SK-N-SH treated with all-trans-retinoic acid at 6 μM for 48 hours (cell line): Measurements from ENCODE around the gene SLC26A2.

ENCODE experiments used
- ATAC-seq: fragments of 200-7000 bp; cut with Tn5 transposase; 3 replicates; pipeline ENCODE4 v1.9.1; 2020; ENCODE audit warnings: mild to moderate bottlenecking, moderate library complexity
- ARNTL ChIP-seq: fragments of 450-650 bp; formaldehyde crosslinking; IDR thresholded peaks from 2 replicates; pipeline ENCODE4 v1.5.0; 2020; ENCODE audit warnings: low read depth, mild to moderate bottlenecking, moderate library complexity, borderline replicate concordance
- BACH2 ChIP-seq: fragments of 250-450 bp; sonication (Bioruptor Pico); IDR thresholded peaks from 2 replicates; pipeline ENCODE4 v1.9.0; 2021; ENCODE audit warnings: mild to moderate bottlenecking, borderline replicate concordance
- CREB5 ChIP-seq: fragments of 250-450 bp; sonication (Bioruptor Pico); IDR thresholded peaks from 2 replicates; pipeline ENCODE4 v1.5.1; 2020; ENCODE audit warnings: low read depth, mild to moderate bottlenecking, moderate library complexity
- CSDC2 ChIP-seq: fragments of 250-450 bp; sonication (Bioruptor Pico); IDR thresholded peaks from 2 replicates; pipeline ENCODE4 v1.5.0; 2020; ENCODE audit warnings: mild to moderate bottlenecking, moderate library complexity
- CSRNP3 ChIP-seq: fragments of 250-450 bp; sonication (Bioruptor Pico); IDR thresholded peaks from 2 replicates; pipeline ENCODE4 v1.5.1; 2021; ENCODE audit warnings: mild to moderate bottlenecking, moderate library complexity
- ESRRG ChIP-seq: fragments of 250-450 bp; sonication (Bioruptor Pico); IDR thresholded peaks from 2 replicates; pipeline ENCODE4 v1.6.1; 2021; ENCODE audit warnings: mild to moderate bottlenecking
- GLIS3 ChIP-seq: fragments of 250-450 bp; sonication (Bioruptor Pico); IDR thresholded peaks from 2 replicates; pipeline ENCODE4 v1.5.0; 2020; ENCODE audit warnings: mild to moderate bottlenecking, moderate library complexity
- ISL1 ChIP-seq: fragments of 250-450 bp; sonication (Bioruptor Pico); IDR thresholded peaks from 2 replicates; pipeline ENCODE4 v2.1.2; 2022; ENCODE audit warnings: mild to moderate bottlenecking, moderate library complexity
- OSR1 ChIP-seq: fragments of 250-450 bp; sonication (Bioruptor Pico); IDR thresholded peaks from 2 replicates; pipeline ENCODE4 v1.8.0; 2022; ENCODE audit warnings: moderate library complexity, mild to moderate bottlenecking, inconsistent platforms
- PATZ1 ChIP-seq: fragments of 250-450 bp; sonication (Bioruptor Pico); IDR thresholded peaks from 2 replicates; pipeline ENCODE4 v1.8.0; 2020; ENCODE audit warnings: mild to moderate bottlenecking, moderate library complexity, borderline replicate concordance
- POU6F1 ChIP-seq: fragments of 250-450 bp; sonication (Bioruptor Pico); IDR thresholded peaks from 2 replicates; pipeline ENCODE4 v1.8.0; 2021; ENCODE audit warnings: low read depth, mild to moderate bottlenecking, moderate library complexity, borderline replicate concordance
- PPARA ChIP-seq: fragments of 250-450 bp; sonication (Bioruptor Pico); IDR thresholded peaks from 2 replicates; pipeline ENCODE4 v1.5.0; 2020; ENCODE audit warnings: mild to moderate bottlenecking, borderline replicate concordance
- SNAI2 ChIP-seq: fragments of 250-450 bp; sonication (Bioruptor Pico); IDR thresholded peaks from 2 replicates; pipeline ENCODE4 v1.5.0; 2020; ENCODE audit warnings: mild to moderate bottlenecking, moderate library complexity
- TCF4 ChIP-seq: fragments of 250-450 bp; sonication (Bioruptor Pico); IDR thresholded peaks from 2 replicates; pipeline ENCODE4 v1.8.0; 2021; ENCODE audit warnings: mild to moderate bottlenecking, moderate library complexity, borderline replicate concordance
- TSHZ2 ChIP-seq: fragments of 250-450 bp; sonication (Bioruptor Pico); IDR thresholded peaks from 2 replicates; pipeline ENCODE4 v1.5.0; 2020; ENCODE audit warnings: mild to moderate bottlenecking, moderate library complexity
- ZFP3 ChIP-seq: fragments of 250-450 bp; sonication (Bioruptor Pico); IDR thresholded peaks from 2 replicates; pipeline ENCODE4 v1.5.0; 2020; ENCODE audit warnings: mild to moderate bottlenecking, moderate library complexity
- ZFP30 ChIP-seq: fragments of 450-650 bp; formaldehyde crosslinking; IDR thresholded peaks from 2 replicates; pipeline ENCODE4 v1.5.0; 2022; ENCODE audit warnings: mild to moderate bottlenecking, moderate library complexity
- ZNF565 ChIP-seq: fragments of 450-650 bp; formaldehyde crosslinking; conservative IDR thresholded peaks from 2 replicates; pipeline ENCODE4 v1.5.0; 2020; ENCODE audit warnings: low read depth, mild to moderate bottlenecking, moderate library complexity
- ZNF70 ChIP-seq: fragments of 450-650 bp; formaldehyde crosslinking; IDR thresholded peaks from 2 replicates; pipeline ENCODE4 v1.5.0; 2020; ENCODE audit warnings: mild to moderate bottlenecking, moderate library complexity
- ZNF8 ChIP-seq: fragments of 450-650 bp; formaldehyde crosslinking; IDR thresholded peaks from 2 replicates; pipeline ENCODE4 v1.5.0; 2020; ENCODE audit warnings: mild to moderate bottlenecking, moderate library complexity

Gene SLC26A2

GRCh38 chr5:149961186-149961685 is 678 bp downstream of the SLC26A2 start (continued):
- TF ChIP-seq ESRRG (no peak), TCF4 (no peak)

GRCh38 chr5:149961957-149962409 is 1.4 kb downstream of the SLC26A2 start:
- no peak for TF ChIP-seq ZNF8
- peak; percentile 48 for ATAC-seq

GRCh38 chr5:149962601-149963300 is 2.2 kb downstream of the SLC26A2 start:
- TF ChIP-seq ZNF70, result no peak
- no peak for ATAC-seq

GRCh38 chr5:149963729-149964128 is 3.2 kb downstream of the SLC26A2 start:
- no peak for TF ChIP-seq ARNTL
- TF ChIP-seq GLIS3 (CRISPR knock-in tag), result no peak
- no peak for TF ChIP-seq ZFP30 (CRISPR knock-in tag)
- no peak for TF ChIP-seq PPARA (CRISPR knock-in tag)
- TF ChIP-seq ISL1, result no peak
- TF ChIP-seq ZNF70, result no peak

GRCh38 chr5:149966946-149967345 is 6.4 kb downstream of the SLC26A2 start:
- ATAC-seq, result no peak
- TF ChIP-seq ZNF8 (no peak), CSRNP3 (CRISPR knock-in tag) (no peak), PPARA (CRISPR knock-in tag) (no peak), ZNF565 (CRISPR knock-in tag) (no peak), SNAI2 (CRISPR knock-in tag) (no peak), CSDC2 (CRISPR knock-in tag) (no peak), TSHZ2 (no peak)
- TF ChIP-seq, all 23 proteins: peak for 0

More at GRCh38 chr5:149963729-149964128, 3.2 kb downstream of the SLC26A2 start:
- no peak for ATAC-seq

GRCh38 chr5:149969181-149969930 is 8.8 kb downstream of the SLC26A2 start:
- no peak for TF ChIP-seq BACH2 (CRISPR knock-in tag)
- no peak for TF ChIP-seq TCF4
- TF ChIP-seq OSR1 (CRISPR knock-in tag), result no peak
- ATAC-seq, result no peak

GRCh38 chr5:149975409-149975808 is 14.9 kb downstream of the SLC26A2 start:
- ATAC-seq, result no peak
- TF ChIP-seq POU6F1 (CRISPR knock-in tag) (no peak), TCF4 (no peak), ESRRG (no peak), ZNF565 (CRISPR knock-in tag) (no peak), ZNF70 (no peak), GLIS3 (CRISPR knock-in tag) (no peak), PATZ1 (no peak), CSRNP3 (CRISPR knock-in tag) (no peak), ZFP3 (CRISPR knock-in tag) (no peak), CREB5 (no peak)
